Suprapubic skin (tissue), 4 donors: ENCODE data around the gene OCIAD1. TPM values are rescaled to one million over a fixed set of nuclear protein-coding genes. Genes with fewer than 3 reads are reported as not detected.
"Not testable (repeated sequence)": the region's sequence is repeated elsewhere in the genome, so short reads cannot be mapped to it uniquely, and the experiment has no call there.

Source experiments
- DNase-seq, 2 donors: peaks; one replicate each; pipeline ENCODE4 v3.0.0-alpha.2; 2019; ENCODE audit warnings: low spot score in 2 of 2
- H3K27ac ChIP-seq: fragments of 200-600 bp; sonication (generic); one replicate; pipeline ENCODE4 v1.5.1; 2019
- H3K27me3 ChIP-seq: fragments of 200-600 bp; sonication (generic); one replicate; pipeline ENCODE4 v1.5.1; 2019
- H3K36me3 ChIP-seq: fragments of 200-600 bp; sonication (generic); one replicate; pipeline ENCODE4 v1.5.1; 2019
- H3K4me1 ChIP-seq: fragments of 200-600 bp; sonication (generic); one replicate; pipeline ENCODE4 v1.5.1; 2019
- H3K4me3 ChIP-seq: fragments of 200-600 bp; sonication (generic); one replicate; pipeline ENCODE4 v1.5.1; 2019; ENCODE audit warnings: mild to moderate bottlenecking
- H3K9me3 ChIP-seq: fragments of 200-600 bp; sonication (generic); one replicate; pipeline ENCODE4 v1.5.1; 2019
- EP300 ChIP-seq: sonication (generic); formaldehyde crosslinking; IDR thresholded peaks from one replicate; pipeline ENCODE4 v1.6.1; 2017; ENCODE audit warnings: antibody characterized with exemption
- POLR2A ChIP-seq, 2 donors: fragments of 450-650 bp; IDR thresholded peaks; one replicate each; pipeline ENCODE4 v1.6.1; 2017; ENCODE audit warnings: antibody characterized with exemption in 2 of 2, mild to moderate bottlenecking in 2 of 2, moderate library complexity in 2 of 2
- POLR2AphosphoS5 ChIP-seq, 3 donors: sonication (generic); formaldehyde crosslinking; IDR thresholded peaks; one replicate each; pipeline ENCODE4 v1.6.1; 2017; ENCODE audit warnings: antibody characterized with exemption in 3 of 3
- WGBS: methylation state at CpG from one replicate; pipeline ENCODE4 v1.1.5; 2018; 5-methylcytosine and 5-hydroxymethylcytosine counted together
- total RNA-seq, 4 donors: library from RNA; depleted of rRNA; stranded (reverse); fragments of >200 nt; gene quantifications; one replicate each; pipeline ENCODE4 v1.1.0, GENCODE V29; 2016
- TF ChIP-seq, protein P1 (sequence below), 2 donors: fragments of 200-600 bp in 1 of 2; fragments of 450-650 bp in 1 of 2; sonication (generic) in 1 of 2; IDR thresholded peaks; one replicate each; pipeline ENCODE4 v1.5.1; 2016 to 2019; ENCODE audit warnings: antibody characterized with exemption in 2 of 2, mild to moderate bottlenecking in 1 of 2, moderate library complexity in 1 of 2

OCIAD1 gene
- total RNA-seq, 4 donors from 2014 or later, result 86.2 to 104 (median 92.9) TPM

DNA sequence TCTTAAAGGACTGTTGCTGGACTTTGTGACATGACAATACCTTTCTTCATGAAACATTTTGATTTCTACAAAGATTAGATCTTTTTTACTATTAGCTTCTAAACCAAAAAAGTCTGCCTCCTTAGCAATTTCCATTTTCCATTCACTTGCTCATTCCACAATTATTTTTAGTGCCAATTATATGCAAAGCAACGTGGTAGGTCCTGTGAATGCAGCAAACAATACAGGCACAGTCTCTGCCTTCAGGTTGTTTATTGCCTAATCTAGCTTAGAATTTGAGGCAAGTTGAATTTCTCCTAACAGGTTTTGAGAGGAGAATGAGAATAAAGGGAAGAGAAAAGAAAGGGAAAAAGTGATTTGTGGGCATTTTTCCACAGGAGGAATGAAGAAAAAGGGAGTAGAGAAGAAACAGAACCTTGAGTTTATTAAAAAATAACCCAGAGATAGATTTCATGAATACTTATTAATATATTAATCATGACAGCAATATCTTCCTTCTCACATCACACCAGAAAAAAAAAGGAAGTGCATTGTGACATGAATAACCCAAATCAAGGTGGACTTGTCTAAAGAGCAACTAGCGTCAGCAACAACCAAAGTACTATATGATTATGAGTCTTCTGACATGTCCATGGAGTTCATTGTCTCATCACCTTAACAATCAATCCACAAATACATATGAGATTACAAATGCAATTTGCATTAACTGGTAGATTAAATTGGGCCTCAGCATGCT is 34.5 kb upstream of the OCIAD1 start:
- TF ChIP-seq POLR2AphosphoS5 (IDR thresholded peaks at IDR 0.05), result no peak
- TF ChIP-seq EP300, result no peak
- TF ChIP-seq, protein P1, sequence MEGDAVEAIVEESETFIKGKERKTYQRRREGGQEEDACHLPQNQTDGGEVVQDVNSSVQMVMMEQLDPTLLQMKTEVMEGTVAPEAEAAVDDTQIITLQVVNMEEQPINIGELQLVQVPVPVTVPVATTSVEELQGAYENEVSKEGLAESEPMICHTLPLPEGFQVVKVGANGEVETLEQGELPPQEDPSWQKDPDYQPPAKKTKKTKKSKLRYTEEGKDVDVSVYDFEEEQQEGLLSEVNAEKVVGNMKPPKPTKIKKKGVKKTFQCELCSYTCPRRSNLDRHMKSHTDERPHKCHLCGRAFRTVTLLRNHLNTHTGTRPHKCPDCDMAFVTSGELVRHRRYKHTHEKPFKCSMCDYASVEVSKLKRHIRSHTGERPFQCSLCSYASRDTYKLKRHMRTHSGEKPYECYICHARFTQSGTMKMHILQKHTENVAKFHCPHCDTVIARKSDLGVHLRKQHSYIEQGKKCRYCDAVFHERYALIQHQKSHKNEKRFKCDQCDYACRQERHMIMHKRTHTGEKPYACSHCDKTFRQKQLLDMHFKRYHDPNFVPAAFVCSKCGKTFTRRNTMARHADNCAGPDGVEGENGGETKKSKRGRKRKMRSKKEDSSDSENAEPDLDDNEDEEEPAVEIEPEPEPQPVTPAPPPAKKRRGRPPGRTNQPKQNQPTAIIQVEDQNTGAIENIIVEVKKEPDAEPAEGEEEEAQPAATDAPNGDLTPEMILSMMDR (IDR thresholded peaks at IDR 0.05), result no peak
- TF ChIP-seq POLR2A (IDR thresholded peaks at IDR 0.05), result no peak
- Histone ChIP-seq H3K27me3 (no peaks in the 10 kb centered on the region), H3K4me3 (no peak overlapping the region), H3K4me1 (peaks cover 3% of the 10 kb centered on the region), H3K36me3 (no peaks in the 10 kb centered on the region), H3K9me3 (no peaks in the 10 kb centered on the region), H3K27ac (no peak overlapping the region)
- DNase-seq, result no peak
- WGBS, result 68% methylated on average over 2 of the region's 2 CpGs

DNA sequence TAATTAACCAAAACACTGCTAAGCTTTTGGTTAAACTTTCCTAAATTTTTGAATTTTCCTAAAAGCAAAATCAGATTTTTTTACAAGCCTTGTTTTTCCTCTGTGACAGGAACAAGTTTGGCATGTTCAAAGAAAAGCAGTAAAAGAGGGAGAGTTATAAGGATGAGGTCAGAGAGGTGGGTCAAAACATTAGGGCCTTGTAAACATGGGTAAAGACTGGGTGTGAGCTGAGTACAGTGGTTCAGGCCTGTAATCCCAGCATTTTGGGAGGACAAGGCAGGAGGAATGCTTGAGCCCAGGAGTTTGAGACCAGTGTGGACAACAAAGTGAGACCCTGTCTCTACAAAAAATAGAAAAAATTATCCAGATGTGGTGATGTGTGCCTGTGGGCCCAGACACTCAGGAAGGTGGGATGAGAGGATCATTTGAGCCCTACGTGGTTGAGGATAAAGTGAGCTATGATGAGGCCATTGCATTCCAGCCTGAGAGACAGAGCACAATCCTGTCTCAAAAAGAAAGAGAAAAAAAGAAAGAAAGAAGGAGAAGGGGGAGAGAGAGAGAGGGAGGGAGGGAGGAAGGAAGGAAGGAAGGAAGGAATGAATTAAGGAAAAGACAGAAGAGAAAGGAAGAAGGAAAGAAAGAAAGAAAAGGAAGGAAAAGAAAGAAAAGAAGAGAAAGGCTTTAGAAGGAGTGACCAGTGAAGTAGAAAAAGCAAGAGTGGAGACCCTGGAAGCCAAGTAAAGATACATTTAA is 33.8 kb upstream of the OCIAD1 start:
- H3K9me3 ChIP-seq, result no peaks in the 10 kb centered on the region
- WGBS, result 62% methylated on average over 1 of the region's 1 CpG
- TF ChIP-seq POLR2AphosphoS5 (IDR thresholded peaks at IDR 0.05), result no peak
- no peak for TF ChIP-seq EP300
- TF ChIP-seq, protein P1 (IDR thresholded peaks at IDR 0.05), result no peak
- no peak for TF ChIP-seq POLR2A (IDR thresholded peaks at IDR 0.05)
- no peak overlapping the region for H3K4me3 ChIP-seq
- no peaks in the 10 kb centered on the region for H3K36me3 ChIP-seq
- H3K4me1 ChIP-seq, result peaks cover 8% of the 10 kb centered on the region
- no peak overlapping the region for H3K27ac ChIP-seq
- DNase-seq, result no peak
- H3K27me3 ChIP-seq, result no peaks in the 10 kb centered on the region

DNA sequence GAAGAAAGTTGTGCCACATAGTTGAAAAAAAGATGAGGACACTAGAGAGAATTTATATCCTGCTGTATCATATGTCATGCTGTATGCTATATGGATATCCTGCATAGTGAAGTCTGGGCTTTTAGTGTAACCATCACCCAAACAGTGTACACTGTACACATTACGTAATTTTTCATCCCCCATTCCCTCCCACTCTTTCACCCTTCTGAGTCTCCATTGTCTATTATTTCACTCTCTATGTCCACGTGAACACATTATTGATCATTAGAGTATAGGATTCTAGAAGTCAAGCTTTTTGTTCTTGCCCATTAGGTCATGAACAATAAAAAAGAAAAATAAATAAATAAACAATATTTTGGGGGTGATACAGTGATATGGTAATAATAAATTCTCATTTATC is 32.8 kb upstream of the OCIAD1 start:
- H3K9me3 ChIP-seq, result no peaks in the 10 kb centered on the region
- DNase-seq, result no peak
- TF ChIP-seq POLR2A (IDR thresholded peaks at IDR 0.05) (no peak), EP300 (no peak)
- WGBS, result 82% methylated on average over 2 of the region's 2 CpGs
- no peak overlapping the region for H3K27ac ChIP-seq
- no peaks in the 10 kb centered on the region for H3K36me3 ChIP-seq
- H3K27me3 ChIP-seq, result no peaks in the 10 kb centered on the region
- no peak overlapping the region for H3K4me3 ChIP-seq
- peaks cover 8% of the 10 kb centered on the region for H3K4me1 ChIP-seq

DNA sequence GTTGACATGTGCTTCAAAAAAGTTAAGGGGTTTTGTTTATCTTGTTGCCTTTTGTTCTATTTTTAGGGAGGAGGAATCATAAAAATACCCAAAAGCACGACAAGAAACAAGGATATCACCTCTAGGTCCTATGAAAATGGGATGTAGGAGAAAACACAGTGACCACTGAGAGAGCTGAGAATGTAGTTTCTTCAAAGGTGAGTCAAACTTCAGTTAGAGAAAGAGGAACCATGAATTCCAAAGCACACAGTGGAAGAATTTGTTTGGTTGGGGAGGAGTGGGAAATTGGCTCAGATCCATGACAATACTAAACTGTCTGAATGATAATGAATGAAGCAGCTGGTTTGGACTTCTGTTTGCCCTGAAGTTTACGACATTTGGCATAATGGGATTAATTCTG is 31.7 kb upstream of the OCIAD1 start:
- no peaks in the 10 kb centered on the region for H3K27me3 ChIP-seq
- DNase-seq, result no peak
- peaks cover 8% of the 10 kb centered on the region for H3K4me1 ChIP-seq
- H3K27ac ChIP-seq, result no peak overlapping the region
- TF ChIP-seq, protein P1 (IDR thresholded peaks at IDR 0.05), result no peak
- TF ChIP-seq POLR2A (IDR thresholded peaks at IDR 0.05) (no peak), POLR2AphosphoS5 (IDR thresholded peaks at IDR 0.05) (no peak), EP300 (no peak)
- H3K9me3 ChIP-seq, result no peaks in the 10 kb centered on the region
- H3K36me3 ChIP-seq, result no peaks in the 10 kb centered on the region
- H3K4me3 ChIP-seq, result no peak overlapping the region
- WGBS, result 57% methylated on average over 2 of the region's 2 CpGs

DNA sequence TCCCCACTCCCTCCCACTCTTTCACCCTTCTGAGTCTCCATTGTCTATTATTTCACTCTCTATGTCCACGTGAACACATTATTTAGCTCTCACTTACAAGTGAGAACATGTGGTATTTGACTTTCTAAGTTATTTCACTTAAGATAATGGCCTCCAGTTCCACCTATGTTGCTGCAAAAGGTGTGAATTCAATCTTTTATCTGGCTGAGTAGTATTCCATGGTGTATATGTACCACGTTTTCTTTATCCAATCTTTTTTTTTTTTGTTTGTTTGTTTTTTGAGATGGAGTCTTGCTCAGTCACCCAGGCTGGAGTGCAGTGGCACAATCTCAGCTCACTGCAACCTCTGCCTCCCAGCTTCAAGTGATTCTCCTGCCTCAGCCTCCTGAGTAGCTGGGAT is 30.7 kb upstream of the OCIAD1 start:
- not testable (repeated sequence) for DNase-seq, H3K36me3 ChIP-seq, H3K4me1 ChIP-seq, H3K27me3 ChIP-seq, H3K4me3 ChIP-seq, H3K9me3 ChIP-seq, H3K27ac ChIP-seq
- WGBS, result 85% methylated on average over 2 of the region's 2 CpGs

DNA sequence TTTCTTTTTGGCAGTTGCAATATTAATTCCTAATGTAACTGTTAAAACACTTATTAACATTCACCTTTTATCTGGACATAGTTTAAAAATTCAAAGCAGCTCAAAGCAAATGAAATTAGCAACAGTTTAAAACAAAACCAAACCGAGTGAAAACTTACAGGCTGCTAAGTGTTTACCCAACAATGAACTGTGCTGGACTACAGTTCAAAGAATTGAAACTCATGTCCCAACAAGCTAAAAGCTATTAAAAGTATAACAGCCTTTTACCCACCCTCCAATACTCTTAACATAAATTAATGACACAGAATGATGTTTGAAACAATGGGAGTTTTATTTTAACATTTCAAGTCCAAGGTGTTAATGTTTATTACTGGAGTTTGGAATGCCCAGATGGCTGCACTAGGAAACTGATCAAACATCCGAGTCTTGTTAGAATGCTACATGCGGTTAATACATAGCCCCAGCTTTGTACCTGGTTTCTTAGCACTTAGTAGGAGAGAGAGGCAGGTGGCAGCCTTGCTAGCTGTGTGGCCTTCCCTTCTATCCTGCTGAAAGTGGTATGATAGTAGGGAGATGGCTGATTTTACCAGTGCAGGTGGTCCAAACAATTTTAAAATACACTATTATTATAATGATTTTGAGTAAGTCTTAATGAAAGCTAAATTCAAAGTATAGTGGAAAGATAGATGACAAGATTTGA is 29.7 kb upstream of the OCIAD1 start:
- no peaks in the 10 kb centered on the region for H3K36me3 ChIP-seq
- no peak overlapping the region for H3K4me3 ChIP-seq
- H3K4me1 ChIP-seq, result peaks cover 8% of the 10 kb centered on the region
- no peak for TF ChIP-seq POLR2AphosphoS5 (IDR thresholded peaks at IDR 0.05)
- TF ChIP-seq EP300, result no peak
- no peak for TF ChIP-seq POLR2A (IDR thresholded peaks at IDR 0.05)
- TF ChIP-seq, protein P1 (IDR thresholded peaks at IDR 0.05), result no peak
- no peak for DNase-seq
- H3K9me3 ChIP-seq, result no peaks in the 10 kb centered on the region
- WGBS, result 55% methylated on average over 3 of the region's 3 CpGs
- peaks cover 2% of the 10 kb centered on the region for H3K27me3 ChIP-seq
- H3K27ac ChIP-seq, result no peak overlapping the region
